Suppressor macrophage treated with lipopolysaccharide for 4 hours (primary cell): ENCODE measurements around the gene TPSB2.
"Not testable (repeated sequence)": the region's sequence is repeated elsewhere in the genome, so short reads cannot be mapped to it uniquely, and the experiment has no call there.

Experiments
- DNase-seq: peaks from one replicate; pipeline ENCODE4 v3.0.0-alpha.2; 2020

The TPSB2 gene

GRCh38 chr16:1261131-1261892 lies 31.3 kb upstream of the TPSB2 start:
- DNase-seq: no peak

GRCh38 chr16:1260101-1260680 lies 30.2 kb upstream of the TPSB2 start:
- no peak for DNase-seq

- no peak for DNase-seq
These were observed 29.7 kb upstream of the TPSB2 start for GRCh38 chr16:1259760-1260068.

- no peak for DNase-seq
These were observed 29.1 kb upstream of the TPSB2 start for GRCh38 chr16:1258906-1259759.

- no peak for DNase-seq
These were observed 28.2 kb upstream of the TPSB2 start for GRCh38 chr16:1258225-1258600.

- no peak for DNase-seq
These were observed 27.7 kb upstream of the TPSB2 start for GRCh38 chr16:1257561-1258224.

- DNase-seq: no peak
These were observed 26.9 kb upstream of the TPSB2 start for GRCh38 chr16:1256874-1257322.

GRCh38 chr16:1256296-1256873 lies 26.4 kb upstream of the TPSB2 start:
- DNase-seq: not testable (repeated sequence)

- not testable (repeated sequence) for DNase-seq
These were observed 25.5 kb upstream of the TPSB2 start, which contains the start of gene TPSD1 for GRCh38 chr16:1255276-1256122. Gene TPSD1 (plus strand): TSS chr16:1256069. CDS start chr16:1256281, 212 bp downstream.

- DNase-seq: not testable (repeated sequence)
These were observed 24.8 kb upstream of the TPSB2 start for GRCh38 chr16:1254821-1255220.

GRCh38 chr16:1253701-1254364 lies 23.8 kb upstream of the TPSB2 start:
- not testable (repeated sequence) for DNase-seq

GRCh38 chr16:1249031-1249755 lies 19.2 kb upstream of the TPSB2 start:
- not testable (repeated sequence) for DNase-seq

- not testable (repeated sequence) for DNase-seq
These were observed 18.0 kb upstream of the TPSB2 start for GRCh38 chr16:1247903-1248537.

GRCh38 chr16:1245452-1246020 lies 15.6 kb upstream of the TPSB2 start:
- no peak for DNase-seq

GRCh38 chr16:1244881-1245280 lies 14.9 kb upstream of the TPSB2 start:
- peak; percentile 13 for DNase-seq

GRCh38 chr16:1243907-1244850 lies 14.2 kb upstream of the TPSB2 start:
- DNase-seq: not testable (repeated sequence)

- not testable (repeated sequence) for DNase-seq
These were observed 13.4 kb upstream of the TPSB2 start for GRCh38 chr16:1243363-1243762.

- not testable (repeated sequence) for DNase-seq
These were observed 11.1 kb upstream of the TPSB2 start for GRCh38 chr16:1241081-1241480.
